ENCODE data around the gene MAD1L1. TPM values are rescaled to one million over a fixed set of nuclear protein-coding genes. Genes with fewer than 3 reads are reported as not detected.

Gene MAD1L1
- total and polyA plus RNA-seq, 2 donors (not counting 3 experiments of a cell fraction or from before 2014, with no cell fraction given), result 34.1 to 42.3 TPM

GRCh38 chr7:1946025-1946772, 286.5 kb downstream of the MAD1L1 start:
- Histone ChIP-seq H3K79me2 (ENCODE audit: control insufficient read depth, insufficient read depth, low read length) (no peaks in the 10 kb centered on the region), H3K4me3 (replicated peaks in 1 of 3; ENCODE audit: insufficient read depth in 1 of 3, low read depth in 1 of 3, low read length in 3 of 3) (no peak overlapping the region), H3K4me2 (ENCODE audit: insufficient read depth, low read length) (no peak overlapping the region), H3K27ac (ENCODE audit: insufficient read depth, low read depth, low read length) (no peak overlapping the region), H3K9me3 (replicated peaks; ENCODE audit: control insufficient read depth, insufficient read depth, low read length) (no peaks in the 10 kb centered on the region), H3K4me1 (ENCODE audit: control insufficient read depth, extremely low read depth, insufficient read depth, low read length) (no peaks in the 10 kb centered on the region), H3K9me1 (replicated peaks; ENCODE audit: control insufficient read depth, extremely low read depth, insufficient read depth, low read length) (no peaks in the 10 kb centered on the region), H3K27me3 (ENCODE audit: control insufficient read depth in 2 of 2, insufficient read depth in 2 of 2, low read length in 2 of 2) (no peaks in the 10 kb centered on the region), H3K36me3 (ENCODE audit: control insufficient read depth in 2 of 2, extremely low read depth in 1 of 2, insufficient read depth in 2 of 2, low read length in 2 of 2) (no peaks in the 10 kb centered on the region), H4K20me1 (replicated peaks; ENCODE audit: control insufficient read depth, extremely low read depth, insufficient read depth, low read length) (no peaks in the 10 kb centered on the region), H2AFZ (ENCODE audit: low read depth, low read length) (no peak overlapping the region), H3K9ac (replicated peaks; ENCODE audit: extremely low read depth, insufficient read depth, low read length) (no peak overlapping the region)
- TF ChIP-seq MYC (IDR thresholded peaks at IDR 0.05; ENCODE audit: low read depth, low read length) (no peak), MAX (IDR thresholded peaks at IDR 0.05; ENCODE audit: insufficient read depth, insufficient read length) (no peak), POLR2A (IDR thresholded peaks at IDR 0.05; ENCODE audit: low read depth, low read length) (no peak), JUN (IDR thresholded peaks at IDR 0.05; ENCODE audit: borderline replicate concordance, insufficient read depth, insufficient read length, low read depth) (no peak), GATA2 (IDR thresholded peaks at IDR 0.05; ENCODE audit: insufficient read depth, insufficient read length, low read depth, low read length) (no peak), CTCF (IDR thresholded peaks at IDR 0.05; ENCODE audit: extremely low read depth in 1 of 2, insufficient read depth in 1 of 2, low read depth in 1 of 2, low read length in 2 of 2) (no peak), POLR2AphosphoS5 (IDR thresholded peaks at IDR 0.05; ENCODE audit: insufficient read depth, low read depth, low read length) (no peak), EZH2 (IDR thresholded peaks at IDR 0.05; ENCODE audit: borderline replicate concordance, low read depth, low read length, severe bottlenecking) (no peak), FOS (IDR thresholded peaks at IDR 0.05; ENCODE audit: borderline replicate concordance, insufficient read depth, low read length) (no peak)
- ChIA-PET POLR2A (no interaction called here), CTCF (no interaction called here)
- no TSS peak for BruUV-seq (replicated peaks)
- intact Hi-C loops (cut with micrococcal nuclease), result no loop called here
- dilution Hi-C loops (cut with MboI; ENCODE audit: extremely low pct_ligation_motif_present, low sequenced_read_pairs), result no loop called here
- FAIRE-seq (no peak), DNase-seq (ENCODE audit: low read depth, low spot score) (no peak)
